H1 (cell line): Measurements from ENCODE around the gene HTR3A. TPM values are rescaled to one million over a fixed set of nuclear protein-coding genes. Genes with fewer than 3 reads are reported as not detected.

Source experiments
- CEBPB ChIP-seq: IDR thresholded peaks from 2 replicates; pipeline ENCODE4 v1.6.1; 2012; ENCODE audit warnings: low read depth, low read length
- HDAC2 ChIP-seq, 2 experiments: fragments of 300-600 bp in 1 of 2; sonication (generic) in 1 of 2; IDR thresholded peaks; 2 replicates each; pipeline ENCODE4 v1.6.1; 2011 to 2012; ENCODE audit warnings: low read depth in 2 of 2, low read length in 2 of 2, mild to moderate bottlenecking in 2 of 2, moderate library complexity in 2 of 2, borderline replicate concordance in 1 of 2, inconsistent platforms in 1 of 2
- JUN ChIP-seq: IDR thresholded peaks from 2 replicates; pipeline ENCODE4 v1.6.1; 2011; ENCODE audit warnings: low read depth, mild to moderate bottlenecking, improper control_type of control experiment, low read length
- SAP30 ChIP-seq: fragments of 300-600 bp; sonication (generic); IDR thresholded peaks from 2 replicates; pipeline ENCODE4 v1.7.1; 2012; ENCODE audit warnings: low read length, moderate library complexity, mild to moderate bottlenecking, inconsistent platforms; ENCODE audit not compliant: insufficient read depth, insufficient replicate concordance
- SIX5 ChIP-seq: IDR thresholded peaks from 2 replicates; pipeline ENCODE4 v1.6.1; 2011; ENCODE audit warnings: mild to moderate bottlenecking, low read depth, low read length
- polyA plus RNA-seq, 7 experiments: library from polyadenylated mRNA; depleted of rRNA in 3 of 7; stranded (reverse) in 5 of 7; unstranded in 2 of 7; fragments of >200 nt in 5 of 7; fragments of 200-250 nt in 2 of 7; gene quantifications; 1 replicate in 5 of 7; 2 replicates in 1 of 7; 4 replicates in 1 of 7; pipeline versions ENCODE4 v1.2.1 to v1.2.3, GENCODE V29; 2011 to 2013; ENCODE audit warnings: missing spikeins in 2 of 7, mixed read lengths in 2 of 7
- total RNA-seq: library from RNA; stranded (reverse); fragmentation: NEBNext Ultra II Directional; extraction: Animal tissue kit (Norgen Biotek cat#: 25700); gene quantifications from 2 replicates; pipeline ENCODE4 v1.2.1, GENCODE V29; 2021

The HTR3A gene
- total and polyA plus RNA-seq, 2 of the 8 experiments (the other 6 are each of a cell fraction or from before 2014, with no cell fraction given) = 7.5 to 8.9 TPM

GRCh38 chr11:113949891-113950290 lies 25.0 kb upstream of the HTR3A start (continued):
- no peak for TF ChIP-seq SIX5
- no peak for TF ChIP-seq SAP30
- no peak for TF ChIP-seq JUN
- no peak for TF ChIP-seq CEBPB
- TF ChIP-seq HDAC2 (IDR thresholded peaks at IDR 0.05; ENCODE audit: borderline replicate concordance in 1 of 2, low read depth in 2 of 2, low read length in 2 of 2) = no peak
